ENCODE measurements around the gene CD38. TPM values are rescaled to one million over a fixed set of nuclear protein-coding genes. Genes with fewer than 3 reads are reported as not detected.

CD38 gene
- total and polyA plus RNA-seq, 2 of the 13 experiments (the other 11 are each of a cell fraction or from before 2014, with no cell fraction given): not detected

DNA sequence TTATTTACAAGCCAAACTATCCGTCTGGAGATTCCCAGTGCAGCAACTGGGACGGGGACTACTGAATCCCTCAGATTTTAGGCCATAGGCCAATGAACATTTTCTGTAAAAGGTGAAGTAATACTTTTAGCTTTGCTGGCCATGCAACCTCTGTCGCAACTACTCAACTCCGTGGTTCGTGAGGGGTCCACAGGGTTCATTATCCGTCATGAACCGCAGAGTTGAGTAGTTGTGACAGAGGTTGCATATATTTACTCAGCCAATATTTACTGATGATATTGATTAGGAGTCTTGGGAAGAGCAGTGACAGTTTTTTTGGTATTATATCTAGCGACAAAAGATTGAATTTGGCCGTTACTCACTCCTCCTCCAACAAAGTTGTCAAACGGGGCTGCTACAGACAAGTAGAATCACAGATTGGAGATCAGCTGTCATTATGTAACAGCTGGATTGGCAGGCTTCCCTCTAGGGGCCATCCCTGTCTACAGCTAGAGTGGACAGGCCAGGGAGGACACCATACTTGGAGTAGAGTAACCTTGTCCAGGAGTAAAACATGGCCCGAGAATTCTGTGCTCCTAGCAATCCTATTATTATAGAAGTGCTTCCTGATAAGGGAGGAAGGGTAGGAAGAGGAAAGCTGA lies 37.2 kb upstream of the CD38 start (continued):
- TF ChIP-seq PCBP2 (optimal IDR thresholded peaks at IDR 0.05; ENCODE audit: low read depth, low read length, poor library complexity, severe bottlenecking) (no peak), FOSL1 (CRISPR knock-in tag; IDR thresholded peaks at IDR 0.05; ENCODE audit: borderline replicate concordance) (no peak), HMG20A (CRISPR knock-in tag; IDR thresholded peaks at IDR 0.05; ENCODE audit: borderline replicate concordance) (peak; percentile 90), ZSCAN25 (CRISPR knock-in tag; IDR thresholded peaks at IDR 0.05) (no peak), BHLHE40 (IDR thresholded peaks at IDR 0.05; ENCODE audit: low read length) (no peak), TEAD3 (CRISPR knock-in tag; optimal IDR thresholded peaks at IDR 0.05; ENCODE audit: borderline replicate concordance) (no peak), ZNF446 (CRISPR knock-in tag; IDR thresholded peaks at IDR 0.05) (no peak), ZNF775 (CRISPR knock-in tag; IDR thresholded peaks at IDR 0.05; ENCODE audit: borderline replicate concordance) (no peak), KDM5A (IDR thresholded peaks at IDR 0.05; ENCODE audit: borderline replicate concordance, low read length) (no peak), RBM39 (IDR thresholded peaks at IDR 0.05; ENCODE audit: low read depth, low read length, poor library complexity, severe bottlenecking) (no peak), ZNF17 (CRISPR knock-in tag; IDR thresholded peaks at IDR 0.05) (no peak), ZNF672 (CRISPR knock-in tag; IDR thresholded peaks at IDR 0.05) (no peak), MAFG (CRISPR knock-in tag; IDR thresholded peaks at IDR 0.05) (no peak), NCOA1 (CRISPR knock-in tag; IDR thresholded peaks at IDR 0.05) (no peak), ZNF792 (CRISPR knock-in tag; IDR thresholded peaks at IDR 0.05) (no peak), HOXA3 (CRISPR knock-in tag; IDR thresholded peaks at IDR 0.05) (0 out of 2 replicates have a peak, but pooled peaks have one; percentile 9)
- TF ChIP-seq, protein P1, sequence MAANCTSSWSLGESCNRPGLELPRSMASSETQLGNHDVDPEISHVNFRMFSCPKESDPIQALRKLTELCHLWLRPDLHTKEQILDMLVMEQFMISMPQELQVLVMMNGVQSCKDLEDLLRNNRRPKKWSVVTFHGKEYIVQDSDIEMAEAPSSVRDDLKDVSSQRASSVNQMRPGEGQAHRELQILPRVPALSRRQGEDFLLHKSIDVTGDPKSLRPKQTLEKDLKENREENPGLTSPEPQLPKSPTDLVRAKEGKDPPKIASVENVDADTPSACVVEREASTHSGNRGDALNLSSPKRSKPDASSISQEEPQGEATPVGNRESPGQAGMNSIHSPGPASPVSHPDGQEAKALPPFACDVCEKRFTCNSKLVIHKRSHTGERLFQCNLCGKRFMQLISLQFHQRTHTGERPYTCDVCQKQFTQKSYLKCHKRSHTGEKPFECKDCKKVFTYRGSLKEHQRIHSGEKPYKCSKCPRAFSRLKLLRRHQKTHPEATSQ (CRISPR knock-in tag; IDR thresholded peaks at IDR 0.05; ENCODE audit: borderline replicate concordance): no peak
- TF ChIP-seq, protein P2, sequence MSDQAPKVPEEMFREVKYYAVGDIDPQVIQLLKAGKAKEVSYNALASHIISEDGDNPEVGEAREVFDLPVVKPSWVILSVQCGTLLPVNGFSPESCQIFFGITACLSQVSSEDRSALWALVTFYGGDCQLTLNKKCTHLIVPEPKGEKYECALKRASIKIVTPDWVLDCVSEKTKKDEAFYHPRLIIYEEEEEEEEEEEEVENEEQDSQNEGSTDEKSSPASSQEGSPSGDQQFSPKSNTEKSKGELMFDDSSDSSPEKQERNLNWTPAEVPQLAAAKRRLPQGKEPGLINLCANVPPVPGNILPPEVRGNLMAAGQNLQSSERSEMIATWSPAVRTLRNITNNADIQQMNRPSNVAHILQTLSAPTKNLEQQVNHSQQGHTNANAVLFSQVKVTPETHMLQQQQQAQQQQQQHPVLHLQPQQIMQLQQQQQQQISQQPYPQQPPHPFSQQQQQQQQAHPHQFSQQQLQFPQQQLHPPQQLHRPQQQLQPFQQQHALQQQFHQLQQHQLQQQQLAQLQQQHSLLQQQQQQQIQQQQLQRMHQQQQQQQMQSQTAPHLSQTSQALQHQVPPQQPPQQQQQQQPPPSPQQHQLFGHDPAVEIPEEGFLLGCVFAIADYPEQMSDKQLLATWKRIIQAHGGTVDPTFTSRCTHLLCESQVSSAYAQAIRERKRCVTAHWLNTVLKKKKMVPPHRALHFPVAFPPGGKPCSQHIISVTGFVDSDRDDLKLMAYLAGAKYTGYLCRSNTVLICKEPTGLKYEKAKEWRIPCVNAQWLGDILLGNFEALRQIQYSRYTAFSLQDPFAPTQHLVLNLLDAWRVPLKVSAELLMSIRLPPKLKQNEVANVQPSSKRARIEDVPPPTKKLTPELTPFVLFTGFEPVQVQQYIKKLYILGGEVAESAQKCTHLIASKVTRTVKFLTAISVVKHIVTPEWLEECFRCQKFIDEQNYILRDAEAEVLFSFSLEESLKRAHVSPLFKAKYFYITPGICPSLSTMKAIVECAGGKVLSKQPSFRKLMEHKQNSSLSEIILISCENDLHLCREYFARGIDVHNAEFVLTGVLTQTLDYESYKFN (CRISPR knock-in tag; conservative IDR thresholded peaks at IDR 0.05): peak; percentile 73
- TF ChIP-seq, protein P3, sequence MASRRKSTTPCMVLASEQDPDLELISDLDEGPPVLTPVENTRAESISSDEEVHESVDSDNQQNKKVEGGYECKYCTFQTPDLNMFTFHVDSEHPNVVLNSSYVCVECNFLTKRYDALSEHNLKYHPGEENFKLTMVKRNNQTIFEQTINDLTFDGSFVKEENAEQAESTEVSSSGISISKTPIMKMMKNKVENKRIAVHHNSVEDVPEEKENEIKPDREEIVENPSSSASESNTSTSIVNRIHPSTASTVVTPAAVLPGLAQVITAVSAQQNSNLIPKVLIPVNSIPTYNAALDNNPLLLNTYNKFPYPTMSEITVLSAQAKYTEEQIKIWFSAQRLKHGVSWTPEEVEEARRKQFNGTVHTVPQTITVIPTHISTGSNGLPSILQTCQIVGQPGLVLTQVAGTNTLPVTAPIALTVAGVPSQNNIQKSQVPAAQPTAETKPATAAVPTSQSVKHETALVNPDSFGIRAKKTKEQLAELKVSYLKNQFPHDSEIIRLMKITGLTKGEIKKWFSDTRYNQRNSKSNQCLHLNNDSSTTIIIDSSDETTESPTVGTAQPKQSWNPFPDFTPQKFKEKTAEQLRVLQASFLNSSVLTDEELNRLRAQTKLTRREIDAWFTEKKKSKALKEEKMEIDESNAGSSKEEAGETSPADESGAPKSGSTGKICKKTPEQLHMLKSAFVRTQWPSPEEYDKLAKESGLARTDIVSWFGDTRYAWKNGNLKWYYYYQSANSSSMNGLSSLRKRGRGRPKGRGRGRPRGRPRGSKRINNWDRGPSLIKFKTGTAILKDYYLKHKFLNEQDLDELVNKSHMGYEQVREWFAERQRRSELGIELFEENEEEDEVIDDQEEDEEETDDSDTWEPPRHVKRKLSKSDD (CRISPR knock-in tag; IDR thresholded peaks at IDR 0.05; ENCODE audit: low read depth): no peak
- TF ChIP-seq, protein P4, sequence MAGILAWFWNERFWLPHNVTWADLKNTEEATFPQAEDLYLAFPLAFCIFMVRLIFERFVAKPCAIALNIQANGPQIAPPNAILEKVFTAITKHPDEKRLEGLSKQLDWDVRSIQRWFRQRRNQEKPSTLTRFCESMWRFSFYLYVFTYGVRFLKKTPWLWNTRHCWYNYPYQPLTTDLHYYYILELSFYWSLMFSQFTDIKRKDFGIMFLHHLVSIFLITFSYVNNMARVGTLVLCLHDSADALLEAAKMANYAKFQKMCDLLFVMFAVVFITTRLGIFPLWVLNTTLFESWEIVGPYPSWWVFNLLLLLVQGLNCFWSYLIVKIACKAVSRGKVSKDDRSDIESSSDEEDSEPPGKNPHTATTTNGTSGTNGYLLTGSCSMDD (CRISPR knock-in tag; IDR thresholded peaks at IDR 0.05): no peak
